Activated CD8-positive, alpha-beta T cell treated with anti-CD3 and anti-CD28 coated beads for 36 hours (primary cell): ENCODE results near the gene SLAMF8. TPM values are rescaled to one million over a fixed set of nuclear protein-coding genes. Genes with fewer than 3 reads are reported as not detected.

Source experiments
- ATAC-seq: fragments of 200-7000 bp; cut with Tn5 transposase; one replicate; pipeline ENCODE4 v1.10.0; 2021; ENCODE audit warnings: mild to moderate bottlenecking, moderate library complexity
- CTCF ChIA-PET: fragments of 350-600 bp; sonication (Branson Sonifier 250); formaldehyde crosslinking; loops from one replicate; lab custom pipeline; 2021; ENCODE audit warnings: antibody characterized with exemption; lab: Charles Lee
- POLR2A ChIA-PET: fragments of 350-600 bp; sonication (Branson Sonifier 250); formaldehyde crosslinking; loops from one replicate; lab custom pipeline; 2021; ENCODE audit warnings: antibody characterized with exemption; lab: Charles Lee
- DNase-seq: peaks from one replicate; pipeline ENCODE4 v3.0.0-alpha.2; 2020
- H3K27ac Mint-ChIP-seq: one replicate; pipeline ENCODE4 v1.8.0; 2021; ENCODE audit warnings: mild to moderate bottlenecking, mixed read lengths
- H3K27me3 Mint-ChIP-seq: one replicate; pipeline ENCODE4 v1.8.0; 2021; ENCODE audit warnings: mixed read lengths
- H3K36me3 Mint-ChIP-seq: one replicate; pipeline ENCODE4 v1.8.0; 2021; ENCODE audit warnings: low read depth, mixed read lengths
- H3K4me1 Mint-ChIP-seq: one replicate; pipeline ENCODE4 v1.8.0; 2021; ENCODE audit warnings: low read depth, mixed read lengths
- H3K4me3 Mint-ChIP-seq: one replicate; pipeline ENCODE4 v1.8.0; 2021; ENCODE audit warnings: mild to moderate bottlenecking, moderate library complexity, mixed read lengths
- H3K9me3 Mint-ChIP-seq: one replicate; pipeline ENCODE4 v1.8.0; 2021; ENCODE audit warnings: mixed read lengths
- intact Hi-C: fragments of 100-400 bp; cut with micrococcal nuclease; formaldehyde crosslinking; loops from one replicate; pipeline ENCODE4 v1.10.0; 2022
- total RNA-seq, 2 experiments: library from RNA; stranded (reverse); gene quantifications; one replicate each; pipeline ENCODE4 v1.2.3, GENCODE V29; 2021
- TF ChIP-seq, protein P1 (sequence below): fragments of 200-600 bp; IDR thresholded peaks from one replicate; pipeline ENCODE4 v1.8.0; 2022; ENCODE audit warnings: antibody characterized with exemption, mild to moderate bottlenecking

The SLAMF8 gene
- total RNA-seq, 2 experiments from 2014 or later = 0.54 TPM

DNA sequence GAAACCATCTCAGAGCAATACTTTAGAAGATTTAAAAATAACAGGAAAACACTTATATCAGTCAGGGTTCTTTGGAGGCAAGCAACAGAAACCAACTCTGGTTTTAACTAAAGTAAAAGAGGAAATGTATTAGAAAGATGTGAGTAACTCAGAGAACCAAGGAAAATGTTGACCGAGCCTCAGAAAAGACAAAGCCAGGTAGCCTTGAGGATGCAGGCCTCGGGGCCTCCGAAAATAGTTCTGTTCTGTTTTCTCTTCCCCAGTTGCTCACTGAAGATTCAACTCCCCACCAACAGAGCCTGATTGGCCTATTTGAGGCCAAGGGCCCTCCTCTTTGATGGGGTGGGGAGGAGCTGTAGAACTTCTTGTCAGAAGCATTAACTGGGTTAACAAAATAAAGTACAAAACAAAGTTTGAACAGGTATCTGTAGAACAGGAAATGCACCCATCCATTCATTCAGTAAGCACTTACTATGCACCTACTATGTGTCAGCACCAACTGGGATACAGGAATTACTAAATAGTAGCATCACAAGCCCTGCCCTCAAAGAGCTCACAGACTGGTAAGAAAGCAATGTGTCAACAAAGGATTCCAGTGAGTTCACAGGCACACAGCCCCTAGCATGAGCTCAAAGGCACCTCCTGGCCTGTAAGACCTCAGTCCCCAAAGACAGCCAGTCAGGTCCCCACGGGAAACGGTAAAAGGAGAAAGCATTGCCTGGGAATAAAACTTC lies 12.6 kb downstream of the SLAMF8 start:
- DNase-seq (no peak), ATAC-seq (no peak)
- Mint-ChIP-seq H3K27ac (no peak overlapping the region), H3K27me3 (no peaks in the 10 kb centered on the region), H3K36me3 (peaks cover 6% of the 10 kb centered on the region), H3K4me3 (no peak overlapping the region), H3K9me3 (no peaks in the 10 kb centered on the region), H3K4me1 (peaks cover 7% of the 10 kb centered on the region)
- CTCF ChIA-PET = interaction anchor here (1.1 to 1.4 kb wide), 2 partner anchors 12 to 51 kb away, joined by 4 read pairs; no protein-coding TSS in a partner anchor
- POLR2A ChIA-PET = interaction anchor here (0.5 kb wide), 1 partner anchor 111 kb away, joined by 3 read pairs; no protein-coding TSS in a partner anchor
- TF ChIP-seq, protein P1, sequence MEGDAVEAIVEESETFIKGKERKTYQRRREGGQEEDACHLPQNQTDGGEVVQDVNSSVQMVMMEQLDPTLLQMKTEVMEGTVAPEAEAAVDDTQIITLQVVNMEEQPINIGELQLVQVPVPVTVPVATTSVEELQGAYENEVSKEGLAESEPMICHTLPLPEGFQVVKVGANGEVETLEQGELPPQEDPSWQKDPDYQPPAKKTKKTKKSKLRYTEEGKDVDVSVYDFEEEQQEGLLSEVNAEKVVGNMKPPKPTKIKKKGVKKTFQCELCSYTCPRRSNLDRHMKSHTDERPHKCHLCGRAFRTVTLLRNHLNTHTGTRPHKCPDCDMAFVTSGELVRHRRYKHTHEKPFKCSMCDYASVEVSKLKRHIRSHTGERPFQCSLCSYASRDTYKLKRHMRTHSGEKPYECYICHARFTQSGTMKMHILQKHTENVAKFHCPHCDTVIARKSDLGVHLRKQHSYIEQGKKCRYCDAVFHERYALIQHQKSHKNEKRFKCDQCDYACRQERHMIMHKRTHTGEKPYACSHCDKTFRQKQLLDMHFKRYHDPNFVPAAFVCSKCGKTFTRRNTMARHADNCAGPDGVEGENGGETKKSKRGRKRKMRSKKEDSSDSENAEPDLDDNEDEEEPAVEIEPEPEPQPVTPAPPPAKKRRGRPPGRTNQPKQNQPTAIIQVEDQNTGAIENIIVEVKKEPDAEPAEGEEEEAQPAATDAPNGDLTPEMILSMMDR = no peak
- intact Hi-C loops = no loop called here

DNA sequence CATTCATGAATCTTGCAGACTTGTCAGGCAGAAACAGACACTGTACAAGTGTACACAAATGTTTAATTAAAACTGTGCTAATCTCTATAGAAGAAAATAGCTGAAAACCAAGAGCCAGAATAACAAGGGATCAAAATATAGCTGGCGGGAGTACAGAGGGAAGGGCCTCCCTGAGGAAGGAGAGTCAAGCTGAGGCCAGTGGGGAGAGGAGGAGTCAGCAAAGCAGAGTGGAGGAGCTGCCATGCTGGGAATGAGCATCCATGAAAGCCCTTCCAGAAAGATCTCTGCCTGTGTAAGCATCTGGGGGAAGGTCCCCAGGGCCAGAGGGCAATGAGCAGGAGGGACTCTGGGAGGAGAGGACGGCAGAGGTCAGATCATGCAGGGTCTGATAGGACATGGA lies 15.1 kb downstream of the SLAMF8 start:
- Mint-ChIP-seq H3K27ac (no peak overlapping the region), H3K27me3 (no peaks in the 10 kb centered on the region), H3K9me3 (no peaks in the 10 kb centered on the region), H3K4me1 (peaks cover 7% of the 10 kb centered on the region), H3K4me3 (no peak overlapping the region), H3K36me3 (peaks cover 3% of the 10 kb centered on the region)
- ChIA-PET CTCF (interaction anchor here (0.6 to 1.7 kb wide), 7 partner anchors 10 to 165 kb away, joined by 3 to 10 read pairs (median 4); partner anchors contain the start of gene DUSP23), POLR2A (interaction anchor here (0.9 to 1.7 kb wide), 2 partner anchors 10 to 11 kb away, joined by 5 read pairs; no protein-coding TSS in a partner anchor)
- no peak for DNase-seq
- TF ChIP-seq, protein P1 = no peak
- ATAC-seq = no peak
- intact Hi-C loops = no loop called here

DNA sequence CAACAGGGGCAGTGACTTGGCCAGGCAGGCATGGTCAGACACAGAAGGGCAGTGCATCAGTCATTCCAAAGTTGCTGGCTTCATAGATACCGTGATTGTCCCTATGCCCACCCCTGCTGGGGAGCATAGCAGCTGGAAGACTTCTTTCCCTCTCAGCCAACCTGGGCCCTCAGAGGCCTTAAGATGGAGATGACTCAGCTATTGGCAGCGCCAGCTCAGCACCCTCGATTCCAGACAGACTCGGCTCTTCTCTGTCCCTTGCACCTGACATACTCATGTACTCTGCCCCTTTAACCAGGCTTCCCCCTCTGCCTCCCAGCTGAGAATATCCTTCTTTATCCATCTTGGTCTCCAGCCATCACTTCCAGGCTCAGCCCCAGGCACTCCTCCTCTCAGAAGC lies 16.8 kb downstream of the SLAMF8 start:
- CTCF ChIA-PET = interaction anchor here (1.0 to 1.6 kb wide), 3 partner anchors 29 to 54 kb away, joined by 3 to 7 read pairs (median 4); no protein-coding TSS in a partner anchor

DNA sequence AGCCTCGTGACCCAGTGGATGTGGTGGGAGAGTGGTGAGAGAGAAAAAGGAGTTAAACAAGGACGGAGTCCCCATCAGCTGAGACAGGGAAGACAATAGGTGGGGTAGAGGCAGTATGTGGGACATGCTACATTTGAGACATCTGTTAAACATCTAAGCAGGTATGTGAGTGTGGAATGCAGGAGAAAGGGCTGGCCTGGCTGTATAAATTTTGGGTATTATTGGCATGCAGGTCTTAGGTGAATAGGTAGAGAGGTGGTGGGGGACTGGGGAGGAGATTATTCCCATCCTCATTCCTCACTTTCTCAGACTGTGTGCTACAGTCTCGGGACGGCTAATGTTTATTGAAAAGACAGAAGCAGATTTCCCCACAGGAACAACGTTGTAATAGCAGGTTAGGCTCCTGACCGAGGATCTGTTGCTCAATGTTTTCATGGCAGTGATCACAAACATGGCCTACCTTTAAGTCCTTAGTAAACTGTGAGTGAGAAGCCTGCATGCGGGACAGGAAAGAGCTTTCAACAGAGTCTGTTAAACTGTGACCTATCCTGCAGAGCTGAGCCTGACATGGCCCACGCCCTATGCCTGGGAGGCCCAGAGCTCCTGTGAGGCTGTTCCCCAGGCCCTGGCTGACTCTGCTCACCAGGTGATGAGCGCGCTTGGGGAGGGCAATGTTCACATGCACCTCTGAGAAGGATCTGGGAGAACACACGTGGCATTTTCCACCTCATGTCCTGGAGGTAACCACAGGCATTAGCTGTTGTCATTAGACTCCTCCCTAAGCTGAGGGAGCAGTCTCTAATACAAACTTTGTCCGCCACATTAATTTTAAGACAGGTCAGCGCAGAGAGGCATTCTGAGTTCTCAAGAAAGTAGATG lies 19.3 kb downstream of the SLAMF8 start:
- ATAC-seq (no peak), DNase-seq (no peak)
- TF ChIP-seq, protein P1 = no peak
- intact Hi-C loops = no loop called here
- Mint-ChIP-seq H3K27ac (no peak overlapping the region), H3K9me3 (no peaks in the 10 kb centered on the region), H3K4me3 (no peak overlapping the region), H3K36me3 (no peaks in the 10 kb centered on the region), H3K4me1 (peaks cover 7% of the 10 kb centered on the region), H3K27me3 (no peaks in the 10 kb centered on the region)
- ChIA-PET CTCF (no interaction called here), POLR2A (interaction anchor here (0.6 kb wide), 1 partner anchor 1009 kb away, joined by 3 read pairs; no protein-coding TSS in a partner anchor)

More for the DNA sequence above, 16.8 kb downstream of the SLAMF8 start:
- TF ChIP-seq, protein P1 = no peak
- Mint-ChIP-seq H3K36me3 (no peaks in the 10 kb centered on the region), H3K4me1 (peaks cover 9% of the 10 kb centered on the region), H3K9me3 (no peaks in the 10 kb centered on the region), H3K4me3 (no peak overlapping the region), H3K27ac (no peak overlapping the region), H3K27me3 (no peaks in the 10 kb centered on the region)
- ATAC-seq (no peak), DNase-seq (no peak)
- intact Hi-C loops = no loop called here
- POLR2A ChIA-PET = no interaction called here
